BE2C (cell line): ENCODE results near the gene DCAF5.

Source experiments
- DNase-seq: peaks from one replicate; pipeline ENCODE4 v3.0.0-alpha.2; 2020
- H3K27me3 ChIP-seq: fragments of 250-450 bp; sonication (Bioruptor Pico); 2 replicates; pipeline ENCODE4 v1.5.1; 2020; ENCODE audit warnings: mild to moderate bottlenecking
- H3K36me3 ChIP-seq: fragments of 250-450 bp; sonication (Bioruptor Pico); 2 replicates; pipeline ENCODE4 v1.5.1; 2020; ENCODE audit warnings: mild to moderate bottlenecking
- H3K4me1 ChIP-seq: fragments of 250-450 bp; sonication (Bioruptor Pico); 2 replicates; pipeline ENCODE4 v1.5.1; 2020
- H3K4me3 ChIP-seq: 2 replicates; pipeline ENCODE4 v1.5.1; 2011; ENCODE audit warnings: low read depth, low read length
- H3K9me3 ChIP-seq: fragments of 250-450 bp; sonication (Bioruptor Pico); 2 replicates; pipeline ENCODE4 v1.5.1; 2020
- TF ChIP-seq, protein P1 (sequence below): IDR thresholded peaks from 2 replicates; pipeline ENCODE4 v1.5.1; 2012; ENCODE audit warnings: mild to moderate bottlenecking, low read depth, low read length

Gene DCAF5

DNA sequence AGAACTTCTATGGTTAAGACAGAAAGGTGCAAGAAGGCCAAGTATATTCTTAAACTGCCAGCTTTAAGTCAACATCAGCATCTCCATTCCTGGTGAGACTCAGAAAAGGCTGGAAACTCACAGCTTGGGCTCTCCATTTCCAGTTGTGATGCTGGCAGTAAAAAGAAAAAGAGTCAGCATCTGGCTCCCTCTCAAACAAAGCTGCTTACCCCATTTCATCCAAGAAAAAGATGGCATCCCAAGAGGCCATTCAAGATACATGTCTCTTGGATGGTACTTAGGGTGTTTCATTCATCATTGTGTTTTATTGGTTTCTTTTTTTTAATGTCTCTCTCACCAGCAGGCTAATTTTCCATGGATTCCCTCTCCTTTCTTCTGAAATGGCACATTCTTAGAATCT, 61.9 kb downstream of the DCAF5 start:
- Histone ChIP-seq H3K27me3 (no peaks in the 10 kb centered on the region), H3K36me3 (peaks cover 16% of the 10 kb centered on the region)

DNA sequence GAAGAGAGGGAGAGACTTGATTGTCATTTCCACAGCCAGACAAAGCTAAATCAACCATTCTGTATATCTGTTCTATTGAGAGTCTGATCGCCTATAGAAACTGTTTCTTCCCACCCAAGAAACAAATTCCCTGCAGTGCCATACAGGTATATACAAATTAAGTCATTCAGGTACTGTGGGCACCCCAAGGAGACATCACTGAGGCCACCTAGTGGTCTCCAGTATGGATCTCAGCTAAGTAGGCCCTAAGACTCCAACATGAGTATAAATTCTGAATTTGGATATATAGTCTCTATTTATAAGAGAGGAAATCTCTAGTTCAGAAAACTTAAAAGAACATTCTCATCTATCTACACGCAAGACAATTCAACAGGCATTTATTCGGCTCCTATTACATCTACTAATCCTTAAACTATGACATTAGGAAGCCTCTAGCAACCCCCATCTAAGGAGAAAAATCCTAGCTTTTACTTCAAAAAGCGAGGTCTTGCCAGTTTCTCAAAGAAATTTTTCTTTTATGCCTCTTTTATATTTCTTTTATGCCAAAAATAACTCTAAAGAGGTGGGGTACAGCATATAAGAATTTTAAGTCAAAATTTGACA, 62.6 kb downstream of the DCAF5 start:
- TF ChIP-seq, protein P1, sequence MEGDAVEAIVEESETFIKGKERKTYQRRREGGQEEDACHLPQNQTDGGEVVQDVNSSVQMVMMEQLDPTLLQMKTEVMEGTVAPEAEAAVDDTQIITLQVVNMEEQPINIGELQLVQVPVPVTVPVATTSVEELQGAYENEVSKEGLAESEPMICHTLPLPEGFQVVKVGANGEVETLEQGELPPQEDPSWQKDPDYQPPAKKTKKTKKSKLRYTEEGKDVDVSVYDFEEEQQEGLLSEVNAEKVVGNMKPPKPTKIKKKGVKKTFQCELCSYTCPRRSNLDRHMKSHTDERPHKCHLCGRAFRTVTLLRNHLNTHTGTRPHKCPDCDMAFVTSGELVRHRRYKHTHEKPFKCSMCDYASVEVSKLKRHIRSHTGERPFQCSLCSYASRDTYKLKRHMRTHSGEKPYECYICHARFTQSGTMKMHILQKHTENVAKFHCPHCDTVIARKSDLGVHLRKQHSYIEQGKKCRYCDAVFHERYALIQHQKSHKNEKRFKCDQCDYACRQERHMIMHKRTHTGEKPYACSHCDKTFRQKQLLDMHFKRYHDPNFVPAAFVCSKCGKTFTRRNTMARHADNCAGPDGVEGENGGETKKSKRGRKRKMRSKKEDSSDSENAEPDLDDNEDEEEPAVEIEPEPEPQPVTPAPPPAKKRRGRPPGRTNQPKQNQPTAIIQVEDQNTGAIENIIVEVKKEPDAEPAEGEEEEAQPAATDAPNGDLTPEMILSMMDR, result peak; percentile 90
- H3K4me1 ChIP-seq, result peaks cover 8% of the 10 kb centered on the region
- no peak overlapping the region for H3K4me3 ChIP-seq
- H3K9me3 ChIP-seq, result no peaks in the 10 kb centered on the region
- H3K27me3 ChIP-seq, result no peaks in the 10 kb centered on the region
- DNase-seq, result peak; percentile 43
- peaks cover 17% of the 10 kb centered on the region for H3K36me3 ChIP-seq

More for the DNA sequence above, 61.9 kb downstream of the DCAF5 start:
- no peak for DNase-seq
- TF ChIP-seq, protein P1, result no peak
- peaks cover 8% of the 10 kb centered on the region for H3K4me1 ChIP-seq
- H3K4me3 ChIP-seq, result no peak overlapping the region
- no peaks in the 10 kb centered on the region for H3K9me3 ChIP-seq

DNA sequence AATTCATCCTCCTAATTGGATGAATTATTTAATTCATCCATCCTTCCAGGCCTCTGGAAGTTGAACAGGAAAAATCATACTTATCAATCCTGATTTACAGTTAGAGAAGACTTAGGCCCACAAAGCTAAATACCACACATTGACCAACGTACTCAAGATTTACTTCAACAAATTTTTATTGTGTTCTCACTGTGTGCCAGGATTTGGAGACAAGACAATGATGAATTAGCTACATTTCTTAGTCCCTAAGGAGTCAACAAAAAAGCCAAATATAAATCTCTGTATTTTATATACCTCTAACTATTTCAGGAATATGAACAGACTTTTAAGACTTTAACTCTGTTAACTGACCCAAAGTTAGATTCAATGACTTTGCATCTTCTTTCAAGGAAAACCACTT, 63.9 kb downstream of the DCAF5 start:
- H3K27me3 ChIP-seq, result no peaks in the 10 kb centered on the region
- peaks cover 17% of the 10 kb centered on the region for H3K36me3 ChIP-seq
- H3K9me3 ChIP-seq, result no peaks in the 10 kb centered on the region
- TF ChIP-seq, protein P1, result no peak
- no peak for DNase-seq
- no peak overlapping the region for H3K4me3 ChIP-seq
- H3K4me1 ChIP-seq, result peaks cover 8% of the 10 kb centered on the region; the same call in 1 of the 2 replicates

DNA sequence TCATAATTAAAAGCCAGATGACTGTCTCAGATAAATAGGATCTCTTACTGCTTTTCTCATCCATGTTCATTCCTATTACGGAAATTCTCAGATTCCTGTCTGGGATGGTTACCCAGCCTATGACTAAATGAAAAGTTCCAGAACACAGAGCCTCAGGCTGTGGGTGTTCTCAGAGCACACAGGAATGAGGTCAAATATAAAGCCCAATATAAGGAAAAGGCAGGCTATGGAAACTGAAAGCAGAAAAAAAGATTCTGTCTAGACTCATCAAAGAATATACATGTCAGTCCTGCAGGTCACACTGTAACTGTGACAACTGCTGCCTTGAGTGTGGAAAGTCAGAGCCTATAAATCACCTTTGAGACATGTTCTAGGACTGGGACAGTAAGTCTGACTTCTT, 64.3 kb downstream of the DCAF5 start:
- H3K27me3 ChIP-seq, result no peaks in the 10 kb centered on the region
- no peak overlapping the region for H3K4me3 ChIP-seq
- H3K9me3 ChIP-seq, result no peaks in the 10 kb centered on the region
- peaks cover 8% of the 10 kb centered on the region; the same call in 1 of the 2 replicates for H3K4me1 ChIP-seq
- DNase-seq, result no peak
- TF ChIP-seq, protein P1, result no peak
- peaks cover 17% of the 10 kb centered on the region for H3K36me3 ChIP-seq

DNA sequence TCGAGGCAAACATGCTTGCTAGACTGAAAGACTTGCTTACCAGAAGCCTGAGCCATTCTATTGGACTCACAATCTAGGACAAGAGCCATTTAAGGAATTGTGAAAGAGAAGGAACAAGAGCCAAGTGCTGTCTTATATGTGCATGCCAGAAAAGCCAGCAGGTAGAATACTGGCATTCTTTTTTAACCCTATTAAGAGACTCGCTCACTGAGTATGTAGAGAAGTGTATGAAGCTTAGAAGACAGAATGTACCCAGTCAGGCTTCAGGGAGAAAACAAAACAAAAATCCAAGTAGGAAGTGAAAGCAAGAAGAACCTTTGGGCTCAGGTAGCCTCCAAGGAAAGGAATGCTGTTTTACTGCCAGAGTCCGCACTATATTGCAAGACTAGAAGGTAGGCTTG, 65.9 kb downstream of the DCAF5 start:
- DNase-seq, result no peak
- TF ChIP-seq, protein P1, result no peak
- H3K4me1 ChIP-seq, result peaks cover 9% of the 10 kb centered on the region; the same call in 1 of the 2 replicates
- no peak overlapping the region for H3K4me3 ChIP-seq
- H3K27me3 ChIP-seq, result no peaks in the 10 kb centered on the region
- H3K9me3 ChIP-seq, result no peaks in the 10 kb centered on the region
- H3K36me3 ChIP-seq, result peaks cover 17% of the 10 kb centered on the region

DNA sequence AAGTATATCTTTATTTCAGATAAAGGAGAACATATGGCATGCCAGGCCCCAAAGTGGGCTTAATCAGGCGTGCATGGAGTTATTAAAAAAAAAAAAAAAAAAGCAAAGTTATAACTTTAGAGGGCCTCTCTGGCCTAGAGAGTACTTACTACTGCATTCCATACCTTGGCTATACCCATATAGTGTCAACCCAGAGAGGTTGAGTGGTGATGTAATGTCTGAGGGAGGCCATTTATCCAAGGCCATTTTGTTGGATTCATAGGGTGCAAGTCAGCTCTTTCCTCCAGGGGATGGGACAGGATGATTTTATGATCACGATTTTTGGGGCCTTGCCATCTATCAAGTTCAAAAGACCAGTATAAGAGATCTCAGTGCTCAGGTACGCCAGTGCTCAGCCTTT, 66.4 kb downstream of the DCAF5 start:
- no peak for DNase-seq
- Histone ChIP-seq H3K36me3 (peaks cover 17% of the 10 kb centered on the region), H3K4me1 (peaks cover 12% of the 10 kb centered on the region; the same call in 1 of the 2 replicates), H3K27me3 (no peaks in the 10 kb centered on the region), H3K9me3 (no peaks in the 10 kb centered on the region), H3K4me3 (no peak overlapping the region)
- TF ChIP-seq, protein P1, result no peak
